GM10847 (cell line): ENCODE measurements around the gene RHOU.

Experiments
- POLR2A ChIP-seq: IDR thresholded peaks from 2 replicates; pipeline ENCODE4 v1.6.1; 2011; ENCODE audit not compliant: insufficient read length; ENCODE audit errors: extremely low read depth

The RHOU gene

GRCh38 chr1:228727681-228728171, 7.6 kb upstream of the RHOU start:
- TF ChIP-seq POLR2A: no peak

DNA sequence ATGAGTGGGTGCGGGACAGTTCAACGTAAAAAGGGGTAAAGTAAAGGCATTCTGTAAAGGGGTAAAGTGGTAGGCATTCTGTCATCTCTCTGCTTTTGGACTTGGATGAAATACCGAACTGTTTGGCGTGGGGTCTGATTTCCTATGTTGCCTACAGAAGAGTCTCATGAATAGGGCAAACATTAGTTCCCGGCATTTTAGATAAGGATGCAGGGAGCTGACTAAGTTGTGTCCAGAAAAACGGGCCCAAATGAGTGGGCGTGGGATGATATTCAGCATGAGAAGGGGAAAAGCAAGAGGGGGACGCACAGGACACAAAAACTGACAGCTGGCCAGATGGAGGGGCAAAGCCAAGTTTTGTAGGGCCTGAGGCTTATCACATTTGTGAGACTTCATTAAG, 2.9 kb upstream of the RHOU start:
- TF ChIP-seq POLR2A: no peak

DNA sequence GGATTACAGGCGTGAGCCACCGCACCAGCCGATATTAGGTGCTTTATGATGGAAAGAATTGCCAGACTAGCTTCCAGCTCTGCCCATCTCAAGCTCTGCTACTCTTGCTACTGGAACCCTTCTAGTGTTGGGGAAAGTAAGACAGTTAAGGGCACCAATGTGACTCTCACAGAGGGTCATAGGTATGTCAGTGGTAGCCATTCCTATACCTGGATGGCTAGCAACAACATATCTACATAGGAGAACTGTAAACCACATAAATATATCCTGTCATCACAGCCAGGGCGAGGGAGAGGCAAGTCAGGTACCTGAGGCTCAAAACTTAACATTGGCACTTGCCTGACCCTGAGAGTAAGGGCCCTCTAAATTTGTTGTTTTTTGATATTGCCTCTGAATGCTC, 1.7 kb upstream of the RHOU start:
- TF ChIP-seq POLR2A: no peak

GRCh38 chr1:228735871-228736586, 750 bp downstream of the RHOU start:
- TF ChIP-seq POLR2A: no peak

GRCh38 chr1:228736844-228737445, 1.7 kb downstream of the RHOU start:
- TF ChIP-seq POLR2A: no peak

- no peak for TF ChIP-seq POLR2A
Observed at GRCh38 chr1:228737601-228738041, 2.3 kb downstream of the RHOU start.

DNA sequence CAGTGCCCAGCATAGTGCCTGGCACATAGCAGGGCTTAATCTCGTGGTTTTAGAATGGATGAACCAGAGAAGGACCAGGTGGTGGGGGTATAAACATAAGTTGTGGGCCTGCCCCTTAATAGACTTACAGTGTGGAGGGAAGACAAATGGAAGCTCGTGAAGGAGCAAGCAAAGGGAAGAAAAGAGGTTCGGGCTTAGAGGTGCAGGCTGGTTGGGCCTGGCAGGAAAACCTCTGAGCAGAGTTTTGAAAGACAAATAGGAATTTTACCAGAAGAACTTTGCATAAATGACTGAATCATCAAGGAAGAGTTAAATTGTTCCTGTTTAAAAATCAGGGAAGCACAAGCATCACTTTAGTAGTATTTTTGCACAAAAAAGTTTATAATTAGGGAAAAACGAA, 4.5 kb downstream of the RHOU start:
- no peak for TF ChIP-seq POLR2A

DNA sequence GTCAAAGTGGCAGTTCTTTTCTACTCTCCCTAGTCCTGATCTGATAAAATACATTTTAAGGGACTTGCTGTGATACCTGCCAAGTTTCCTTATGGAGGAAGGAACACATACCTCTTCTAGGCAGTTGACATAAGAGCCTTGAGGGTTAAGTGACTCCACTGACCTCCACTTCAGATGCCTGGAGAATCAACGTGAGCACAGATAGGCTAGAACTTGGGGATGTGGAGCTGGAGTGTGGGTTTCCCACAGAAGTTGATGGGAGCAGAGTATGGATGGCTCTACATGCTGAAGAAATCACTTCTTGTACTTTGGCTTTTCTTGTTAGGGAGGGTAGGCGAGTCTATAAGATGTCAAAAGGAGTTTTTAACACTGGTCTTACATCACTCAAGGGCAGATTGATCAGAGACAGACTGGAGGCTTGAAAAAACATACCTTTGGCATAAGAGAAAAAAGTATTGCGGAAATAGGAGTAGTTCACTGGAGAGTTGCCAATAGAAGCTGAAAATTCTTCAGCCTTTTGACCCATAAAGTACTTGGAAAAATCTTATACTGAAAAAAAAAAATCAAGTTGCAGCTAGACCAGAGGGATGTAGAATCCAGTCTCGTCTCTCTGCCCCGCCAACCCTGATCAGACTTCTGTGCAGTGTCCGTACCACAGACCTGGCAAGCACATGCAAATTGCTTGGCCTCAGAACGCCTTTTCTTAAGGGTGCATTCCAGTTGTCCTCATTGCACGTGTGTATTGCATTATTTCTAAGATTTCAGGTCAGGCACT, 5.5 kb downstream of the RHOU start:
- TF ChIP-seq POLR2A: no peak

- no peak for TF ChIP-seq POLR2A
Observed at GRCh38 chr1:228742281-228742860, 7.1 kb downstream of the RHOU start.

DNA sequence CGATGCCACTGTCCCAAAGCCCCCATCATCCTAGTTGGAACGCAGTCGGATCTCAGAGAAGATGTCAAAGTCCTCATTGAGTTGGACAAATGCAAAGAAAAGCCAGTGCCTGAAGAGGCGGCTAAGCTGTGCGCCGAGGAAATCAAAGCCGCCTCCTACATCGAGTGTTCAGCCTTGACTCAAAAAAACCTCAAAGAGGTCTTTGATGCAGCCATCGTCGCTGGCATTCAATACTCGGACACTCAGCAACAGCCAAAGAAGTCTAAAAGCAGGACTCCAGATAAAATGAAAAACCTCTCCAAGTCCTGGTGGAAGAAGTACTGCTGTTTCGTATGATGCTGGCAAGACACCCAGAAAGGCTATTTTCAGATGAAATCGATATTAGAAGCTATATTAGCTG, 8.1 kb downstream of the RHOU start:
- no peak for TF ChIP-seq POLR2A

- no peak for TF ChIP-seq POLR2A
Observed at GRCh38 chr1:228744356-228744755, 9.1 kb downstream of the RHOU start.

GRCh38 chr1:228744918-228745317, 9.6 kb downstream of the RHOU start:
- no peak for TF ChIP-seq POLR2A

DNA sequence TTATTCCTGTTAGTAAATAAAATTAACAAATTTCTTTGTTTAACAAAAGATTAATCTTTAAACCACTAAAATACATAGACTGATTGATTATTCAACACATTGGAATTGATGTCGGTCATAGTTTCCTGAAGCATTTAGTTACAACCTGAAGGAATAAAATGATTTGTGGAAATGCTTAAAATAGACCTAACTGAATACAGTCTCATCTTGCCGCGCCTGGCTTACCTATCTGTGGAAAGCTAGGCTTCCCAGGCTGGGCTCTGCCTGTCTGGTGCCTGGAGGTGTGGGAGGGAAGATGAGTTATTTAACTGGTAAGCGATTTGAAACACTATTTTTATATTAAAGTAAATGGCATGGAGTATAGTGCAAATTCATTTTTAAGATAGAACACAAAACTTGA, 10.2 kb downstream of the RHOU start:
- TF ChIP-seq POLR2A: no peak

GRCh38 chr1:228747301-228747935, 12.1 kb downstream of the RHOU start:
- TF ChIP-seq POLR2A: no peak

DNA sequence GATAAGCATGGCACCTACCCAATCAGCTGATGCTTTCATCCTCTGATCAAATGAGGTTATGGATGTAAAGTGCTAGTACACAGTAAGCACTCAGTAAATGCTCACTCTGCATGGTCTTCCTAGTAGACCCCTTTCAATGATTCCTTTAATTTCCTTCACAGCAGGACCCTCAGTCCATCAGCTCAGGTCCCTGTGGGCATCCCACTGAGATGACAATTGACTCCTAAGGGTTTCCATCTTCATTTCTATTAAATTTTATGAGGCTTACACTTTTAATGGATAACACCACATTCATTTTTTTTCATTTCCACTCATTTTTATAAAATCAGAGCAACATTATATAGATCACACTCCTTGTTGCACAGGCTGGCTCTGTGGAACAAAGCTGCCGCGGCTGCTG, 12.8 kb downstream of the RHOU start:
- no peak for TF ChIP-seq POLR2A
